Mesendoderm (in vitro differentiated cells): ENCODE measurements around the gene CXorf38.
"Not testable (repeated sequence)": the region's sequence is repeated elsewhere in the genome, so short reads cannot be mapped to it uniquely, and the experiment has no call there.

ENCODE experiments used
- DNase-seq: peaks from one replicate; pipeline ENCODE4 v3.0.0; 2013
- H2AK5ac ChIP-seq: 2 replicates; pipeline ENCODE4 v1.6.1; 2013; ENCODE audit warnings: low read length, inconsistent platforms
- H2BK120ac ChIP-seq: 2 replicates; pipeline ENCODE4 v1.6.1; 2013; ENCODE audit warnings: low read depth, mild to moderate bottlenecking, low read length, moderate library complexity, mixed read lengths
- H2BK15ac ChIP-seq: replicated peaks from 2 replicates; pipeline ENCODE4 v1.6.1; 2013; ENCODE audit warnings: low read depth, mild to moderate bottlenecking, moderate library complexity
- H2BK5ac ChIP-seq: 2 replicates; pipeline ENCODE4 v1.6.1; 2013; ENCODE audit warnings: low read length, inconsistent platforms
- H3K18ac ChIP-seq: 2 replicates; pipeline ENCODE4 v1.6.1; 2013; ENCODE audit warnings: mild to moderate bottlenecking, low read length, mixed read lengths
- H3K23ac ChIP-seq: one replicate; pipeline ENCODE4 v1.6.1; 2013; ENCODE audit warnings: low read length
- H3K27ac ChIP-seq: 2 replicates; pipeline ENCODE4 v1.5.1; 2013; ENCODE audit warnings: low read depth, mild to moderate bottlenecking, inconsistent platforms, low read length, moderate library complexity
- H3K27me3 ChIP-seq: 2 replicates; pipeline ENCODE4 v1.6.1; 2013; ENCODE audit warnings: low read length, control low read depth, mild to moderate bottlenecking, inconsistent platforms; ENCODE audit not compliant: insufficient read depth, poor library complexity
- H3K36me3 ChIP-seq: 2 replicates; pipeline ENCODE4 v1.6.1; 2013; ENCODE audit warnings: low read length, inconsistent platforms; ENCODE audit not compliant: control insufficient read depth, insufficient read depth
- H3K4ac ChIP-seq: one replicate; pipeline ENCODE4 v1.6.1; 2013; ENCODE audit warnings: low read depth, mild to moderate bottlenecking, low read length, moderate library complexity
- H3K4me1 ChIP-seq: 2 replicates; pipeline ENCODE4 v1.6.1; 2013; ENCODE audit warnings: low read depth, low read length, inconsistent platforms; ENCODE audit not compliant: control insufficient read depth
- H3K4me2 ChIP-seq: 2 replicates; pipeline ENCODE4 v1.6.1; 2013; ENCODE audit warnings: low read length
- H3K4me3 ChIP-seq: 2 replicates; pipeline ENCODE4 v1.5.1; 2013; ENCODE audit warnings: mild to moderate bottlenecking, low read length
- H3K56ac ChIP-seq: one replicate; pipeline ENCODE4 v1.6.1; 2013; ENCODE audit warnings: low read length
- H3K79me1 ChIP-seq: 2 replicates; pipeline ENCODE4 v1.6.1; 2013; ENCODE audit warnings: low read length, inconsistent platforms
- H3K79me2 ChIP-seq: 2 replicates; pipeline ENCODE4 v1.6.1; 2013; ENCODE audit warnings: mild to moderate bottlenecking, low read length; ENCODE audit not compliant: control insufficient read depth, insufficient read depth
- H3K9ac ChIP-seq: 2 replicates; pipeline ENCODE4 v1.6.1; 2013; ENCODE audit warnings: low read length, inconsistent platforms
- H4K5ac ChIP-seq: one replicate; pipeline ENCODE4 v1.6.1; 2013; ENCODE audit warnings: low read length
- H4K8ac ChIP-seq: one replicate; pipeline ENCODE4 v1.6.1; 2013; ENCODE audit warnings: low read depth, mild to moderate bottlenecking, control low read depth, low read length, moderate library complexity
- WGBS: extraction: QIAGEN DNeasy Blood & Tissue Kit; methylation state at CpG from one replicate; pipeline ENCODE4 v1.1.7; 2013; ENCODE audit warnings: low lambda C conversion rate, missing lambda C conversion rate; ENCODE audit not compliant: insufficient coverage; ENCODE audit errors: extremely low coverage; 5-methylcytosine and 5-hydroxymethylcytosine counted together

CXorf38 gene

GRCh38 chrX:40582811-40583210 is 64.5 kb downstream of the CXorf38 start:
- H2BK120ac ChIP-seq, result no peak overlapping the region
- H4K8ac ChIP-seq, result no peak overlapping the region
- no peak overlapping the region for H3K18ac ChIP-seq
- DNase-seq, result no peak
- H2AK5ac ChIP-seq, result no peak overlapping the region
- no peak overlapping the region for H3K56ac ChIP-seq
- peaks cover 7% of the 10 kb centered on the region for H3K79me2 ChIP-seq
- no peak overlapping the region for H2BK5ac ChIP-seq
- H4K5ac ChIP-seq, result no peak overlapping the region
- no peaks in the 10 kb centered on the region for H3K27me3 ChIP-seq
- WGBS, result no CpG with 5 or more reads among the region's 2 CpGs
- H3K36me3 ChIP-seq, result no peaks in the 10 kb centered on the region
- H3K4ac ChIP-seq, result no peak overlapping the region
- no peaks in the 10 kb centered on the region for H3K4me1 ChIP-seq
- H3K23ac ChIP-seq, result no peak overlapping the region
- no peak overlapping the region for H3K27ac ChIP-seq
- no peak overlapping the region for H2BK15ac ChIP-seq
- no peak overlapping the region for H3K4me3 ChIP-seq
- H3K79me1 ChIP-seq, result peaks cover 2% of the 10 kb centered on the region
- no peak overlapping the region for H3K4me2 ChIP-seq
- no peak overlapping the region for H3K9ac ChIP-seq

DNA sequence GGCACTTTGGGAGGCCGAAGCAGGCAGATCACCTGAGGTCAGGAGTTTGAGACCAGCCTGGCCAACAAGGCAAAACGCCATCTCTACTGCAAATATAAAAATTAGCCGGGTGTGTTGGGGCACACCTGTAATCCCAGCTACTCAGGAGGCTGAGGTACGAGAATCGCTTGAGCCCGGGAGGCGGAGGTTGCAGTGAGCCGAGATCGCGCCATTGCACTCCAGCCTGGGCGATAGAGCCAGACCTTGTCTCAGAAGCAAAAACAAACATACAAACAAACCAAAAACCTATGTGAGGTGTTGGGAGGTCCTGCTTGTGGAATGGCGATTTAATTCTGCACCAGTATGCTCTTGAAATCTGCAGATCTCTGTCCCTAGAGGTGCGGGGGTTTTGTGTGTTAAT is 65.2 kb downstream of the CXorf38 start:
- not testable (repeated sequence) for H3K36me3 ChIP-seq, H3K4me1 ChIP-seq, H4K5ac ChIP-seq, H3K27ac ChIP-seq, H3K56ac ChIP-seq, H3K23ac ChIP-seq, H2BK15ac ChIP-seq, H2BK5ac ChIP-seq, H3K9ac ChIP-seq, H3K27me3 ChIP-seq, H2AK5ac ChIP-seq, H3K4me2 ChIP-seq, H3K4me3 ChIP-seq, H3K18ac ChIP-seq, H3K79me1 ChIP-seq, DNase-seq, H4K8ac ChIP-seq, H3K79me2 ChIP-seq, H2BK120ac ChIP-seq, H3K4ac ChIP-seq
- no CpG with 5 or more reads among the region's 13 CpGs for WGBS

- H3K9ac ChIP-seq, result peak overlapping the region; percentile 70
- no peak overlapping the region for H2AK5ac ChIP-seq
- H3K79me2 ChIP-seq, result peaks cover 7% of the 10 kb centered on the region
- H4K8ac ChIP-seq, result no peak overlapping the region
- peaks cover 2% of the 10 kb centered on the region for H3K79me1 ChIP-seq
- no peaks in the 10 kb centered on the region for H3K36me3 ChIP-seq
- H3K27me3 ChIP-seq, result no peaks in the 10 kb centered on the region
- no CpG with 5 or more reads among the region's 15 CpGs for WGBS
- no peak for DNase-seq
- H2BK15ac ChIP-seq, result no peak overlapping the region
- no peaks in the 10 kb centered on the region for H3K4me1 ChIP-seq
- H3K27ac ChIP-seq, result no peak overlapping the region
- H3K18ac ChIP-seq, result no peak overlapping the region
- no peak overlapping the region for H2BK120ac ChIP-seq
- H3K4me3 ChIP-seq, result peak overlapping the region; percentile 45
- H3K23ac ChIP-seq, result no peak overlapping the region
- H3K4me2 ChIP-seq, result peak overlapping the region; percentile 46
- no peak overlapping the region for H4K5ac ChIP-seq
- H2BK5ac ChIP-seq, result no peak overlapping the region
- H3K4ac ChIP-seq, result no peak overlapping the region
- peak overlapping the region; percentile 85 for H3K56ac ChIP-seq
Measured at GRCh38 chrX:40581336-40581920, 65.9 kb downstream of the CXorf38 start.

GRCh38 chrX:40580537-40581335 is 66.6 kb downstream of the CXorf38 start, which contains the start of gene ATP6AP2:
TSS of gene ATP6AP2 (plus strand) at chrX:40580970. CDS start at chrX:40581066, 96 bp downstream.
- H3K18ac ChIP-seq, result no peak within 1 kb of the TSS
- H3K79me1 ChIP-seq, result peaks cover 2% of the 10 kb centered on the region
- H3K4me2 ChIP-seq, result peak within 1 kb of the TSS; percentile 46
- H3K4ac ChIP-seq, result no peak within 1 kb of the TSS
- no peak within 1 kb of the TSS for H2BK5ac ChIP-seq
- no peak within 1 kb of the TSS for H4K8ac ChIP-seq
- no peak within 1 kb of the TSS for H2BK15ac ChIP-seq
- H4K5ac ChIP-seq, result no peak within 1 kb of the TSS
- H3K56ac ChIP-seq, result peak within 1 kb of the TSS; percentile 86
- H3K23ac ChIP-seq, result no peak within 1 kb of the TSS
- no peaks in the 10 kb centered on the region for H3K4me1 ChIP-seq
- H3K27me3 ChIP-seq, result no peaks in the 10 kb centered on the region
- H3K4me3 ChIP-seq, result peak within 1 kb of the TSS; percentile 75
- peak; percentile 97 for DNase-seq
- WGBS, result no CpG with 5 or more reads among the region's 89 CpGs
- no peak within 1 kb of the TSS for H2BK120ac ChIP-seq
- H3K9ac ChIP-seq, result peak within 1 kb of the TSS; percentile 76
- H3K79me2 ChIP-seq, result peaks cover 7% of the 10 kb centered on the region
- H2AK5ac ChIP-seq, result no peak within 1 kb of the TSS
- no peaks in the 10 kb centered on the region for H3K36me3 ChIP-seq
- no peak within 1 kb of the TSS for H3K27ac ChIP-seq

- Histone ChIP-seq H2AK5ac (no peak overlapping the region), H3K79me2 (peaks cover 7% of the 10 kb centered on the region), H4K5ac (no peak overlapping the region), H3K23ac (no peak overlapping the region), H3K4ac (no peak overlapping the region), H3K18ac (no peak overlapping the region), H3K79me1 (peaks cover 2% of the 10 kb centered on the region), H3K56ac (peak overlapping the region; percentile 86), H4K8ac (no peak overlapping the region), H3K9ac (peak overlapping the region; percentile 76), H3K27ac (no peak overlapping the region), H3K4me3 (peak overlapping the region; percentile 75), H2BK5ac (no peak overlapping the region), H2BK15ac (no peak overlapping the region), H3K4me1 (no peaks in the 10 kb centered on the region), H3K4me2 (peak overlapping the region; percentile 11), H2BK120ac (no peak overlapping the region), H3K27me3 (no peaks in the 10 kb centered on the region), H3K36me3 (no peaks in the 10 kb centered on the region)
- WGBS, result no CpG with 5 or more reads among the region's 12 CpGs
- no peak for DNase-seq
Measured at GRCh38 chrX:40579900-40580536, 67.3 kb downstream of the CXorf38 start.
